Measurements from ENCODE around the gene NDUFB10. TPM values are rescaled to one million over a fixed set of nuclear protein-coding genes. Genes with fewer than 3 reads are reported as not detected.

Gene NDUFB10
- total and polyA plus RNA-seq, 2 experiments from 2014 or later, result 244 to 495 TPM

- Mint-ChIP-seq H3K36me3 (ENCODE audit: low read depth) (peaks cover 30% of the 10 kb centered on the region), H3K27me3 (ENCODE audit: insufficient read depth, low read depth, poor library complexity) (peaks cover 4% of the 10 kb centered on the region), H3K4me3 (no peak overlapping the region), H3K9me3 (no peaks in the 10 kb centered on the region), H3K4me1 (peaks cover 15% of the 10 kb centered on the region), H3K27ac (no peak overlapping the region)
- ATAC-seq (no peak), DNase-seq (ENCODE audit: low spot score) (no peak)
- Histone ChIP-seq H3K27ac (ENCODE audit: low read depth) (no peak overlapping the region), H2AFZ (no peak overlapping the region), H3K36me3 (ENCODE audit: insufficient read depth) (no peaks in the 10 kb centered on the region; the same call in 1 of the 2 replicates), H3F3A (replicated peaks; ENCODE audit: low read depth) (peaks cover 22% of the 10 kb centered on the region; the same call in 1 of the 2 replicates), H3K9me2 (ENCODE audit: insufficient read depth) (no peaks in the 10 kb centered on the region), H4K20me1 (replicated peaks; ENCODE audit: insufficient read depth) (peaks cover 20% of the 10 kb centered on the region), H3K4me2 (no peak overlapping the region), H3K27me3 (ENCODE audit: insufficient read depth) (no peaks in the 10 kb centered on the region), H3K79me2 (replicated peaks; ENCODE audit: insufficient read depth) (peaks cover 16% of the 10 kb centered on the region), H3K4me1 (ENCODE audit: insufficient read depth) (peaks cover 8% of the 10 kb centered on the region; the same call in 1 of the 2 replicates), H3K4me3 (no peak overlapping the region)
- TF ChIP-seq EZH2phosphoT487 (IDR thresholded peaks at IDR 0.05; ENCODE audit: unreplicated experiment) (no peak), EZH2 (IDR thresholded peaks at IDR 0.05; ENCODE audit: low read depth, unreplicated experiment) (no peak), NANOG (IDR thresholded peaks at IDR 0.05; ENCODE audit: borderline replicate concordance) (no peak), ZNF462 (CRISPR knock-in tag; IDR thresholded peaks at IDR 0.05) (no peak), CREB1 (CRISPR knock-in tag; IDR thresholded peaks at IDR 0.05; ENCODE audit: low read depth) (no peak)
- TF ChIP-seq, protein P1, sequence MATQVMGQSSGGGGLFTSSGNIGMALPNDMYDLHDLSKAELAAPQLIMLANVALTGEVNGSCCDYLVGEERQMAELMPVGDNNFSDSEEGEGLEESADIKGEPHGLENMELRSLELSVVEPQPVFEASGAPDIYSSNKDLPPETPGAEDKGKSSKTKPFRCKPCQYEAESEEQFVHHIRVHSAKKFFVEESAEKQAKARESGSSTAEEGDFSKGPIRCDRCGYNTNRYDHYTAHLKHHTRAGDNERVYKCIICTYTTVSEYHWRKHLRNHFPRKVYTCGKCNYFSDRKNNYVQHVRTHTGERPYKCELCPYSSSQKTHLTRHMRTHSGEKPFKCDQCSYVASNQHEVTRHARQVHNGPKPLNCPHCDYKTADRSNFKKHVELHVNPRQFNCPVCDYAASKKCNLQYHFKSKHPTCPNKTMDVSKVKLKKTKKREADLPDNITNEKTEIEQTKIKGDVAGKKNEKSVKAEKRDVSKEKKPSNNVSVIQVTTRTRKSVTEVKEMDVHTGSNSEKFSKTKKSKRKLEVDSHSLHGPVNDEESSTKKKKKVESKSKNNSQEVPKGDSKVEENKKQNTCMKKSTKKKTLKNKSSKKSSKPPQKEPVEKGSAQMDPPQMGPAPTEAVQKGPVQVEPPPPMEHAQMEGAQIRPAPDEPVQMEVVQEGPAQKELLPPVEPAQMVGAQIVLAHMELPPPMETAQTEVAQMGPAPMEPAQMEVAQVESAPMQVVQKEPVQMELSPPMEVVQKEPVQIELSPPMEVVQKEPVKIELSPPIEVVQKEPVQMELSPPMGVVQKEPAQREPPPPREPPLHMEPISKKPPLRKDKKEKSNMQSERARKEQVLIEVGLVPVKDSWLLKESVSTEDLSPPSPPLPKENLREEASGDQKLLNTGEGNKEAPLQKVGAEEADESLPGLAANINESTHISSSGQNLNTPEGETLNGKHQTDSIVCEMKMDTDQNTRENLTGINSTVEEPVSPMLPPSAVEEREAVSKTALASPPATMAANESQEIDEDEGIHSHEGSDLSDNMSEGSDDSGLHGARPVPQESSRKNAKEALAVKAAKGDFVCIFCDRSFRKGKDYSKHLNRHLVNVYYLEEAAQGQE (IDR thresholded peaks at IDR 0.05; ENCODE audit: unreplicated experiment), result no peak
Measured at GRCh38 chr16:2001456-2002355, 42.4 kb downstream of the NDUFB10 start.
